ENCODE measurements around the gene MZF1.
A peak's percentile ranks its signal among the peaks of the same experiment; 100 is the strongest.

The MZF1 gene

GRCh38 chr19:58548859-58549663 is 24.1 kb downstream of the MZF1 start (continued):
- TF ChIP-seq, protein P1, sequence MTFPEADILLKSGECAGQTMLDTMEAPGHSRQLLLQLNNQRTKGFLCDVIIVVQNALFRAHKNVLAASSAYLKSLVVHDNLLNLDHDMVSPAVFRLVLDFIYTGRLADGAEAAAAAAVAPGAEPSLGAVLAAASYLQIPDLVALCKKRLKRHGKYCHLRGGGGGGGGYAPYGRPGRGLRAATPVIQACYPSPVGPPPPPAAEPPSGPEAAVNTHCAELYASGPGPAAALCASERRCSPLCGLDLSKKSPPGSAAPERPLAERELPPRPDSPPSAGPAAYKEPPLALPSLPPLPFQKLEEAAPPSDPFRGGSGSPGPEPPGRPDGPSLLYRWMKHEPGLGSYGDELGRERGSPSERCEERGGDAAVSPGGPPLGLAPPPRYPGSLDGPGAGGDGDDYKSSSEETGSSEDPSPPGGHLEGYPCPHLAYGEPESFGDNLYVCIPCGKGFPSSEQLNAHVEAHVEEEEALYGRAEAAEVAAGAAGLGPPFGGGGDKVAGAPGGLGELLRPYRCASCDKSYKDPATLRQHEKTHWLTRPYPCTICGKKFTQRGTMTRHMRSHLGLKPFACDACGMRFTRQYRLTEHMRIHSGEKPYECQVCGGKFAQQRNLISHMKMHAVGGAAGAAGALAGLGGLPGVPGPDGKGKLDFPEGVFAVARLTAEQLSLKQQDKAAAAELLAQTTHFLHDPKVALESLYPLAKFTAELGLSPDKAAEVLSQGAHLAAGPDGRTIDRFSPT (tag by site-specific recombination; IDR thresholded peaks at IDR 0.05) = no peak
- TF ChIP-seq ZNF510 (tag by site-specific recombination; IDR thresholded peaks at IDR 0.05; ENCODE audit: insufficient replicate concordance) (no peak), SP7 (tag by site-specific recombination; IDR thresholded peaks at IDR 0.05) (no peak), ZNF239 (tag by site-specific recombination; IDR thresholded peaks at IDR 0.05) (no peak), ZNF404 (tag by site-specific recombination; IDR thresholded peaks at IDR 0.05) (no peak), ZNF621 (tag by site-specific recombination; IDR thresholded peaks at IDR 0.05) (no peak), ZNF791 (tag by site-specific recombination; IDR thresholded peaks at IDR 0.05) (no peak), ZNF16 (tag by site-specific recombination; IDR thresholded peaks at IDR 0.05; ENCODE audit: low read depth) (no peak), ZNF302 (tag by site-specific recombination; IDR thresholded peaks at IDR 0.05; ENCODE audit: low read depth) (no peak), SCRT1 (tag by site-specific recombination; IDR thresholded peaks at IDR 0.05; ENCODE audit: borderline replicate concordance) (no peak), ZFP41 (tag by site-specific recombination; IDR thresholded peaks at IDR 0.05; ENCODE audit: borderline replicate concordance) (no peak)
- TF ChIP-seq, protein P2, sequence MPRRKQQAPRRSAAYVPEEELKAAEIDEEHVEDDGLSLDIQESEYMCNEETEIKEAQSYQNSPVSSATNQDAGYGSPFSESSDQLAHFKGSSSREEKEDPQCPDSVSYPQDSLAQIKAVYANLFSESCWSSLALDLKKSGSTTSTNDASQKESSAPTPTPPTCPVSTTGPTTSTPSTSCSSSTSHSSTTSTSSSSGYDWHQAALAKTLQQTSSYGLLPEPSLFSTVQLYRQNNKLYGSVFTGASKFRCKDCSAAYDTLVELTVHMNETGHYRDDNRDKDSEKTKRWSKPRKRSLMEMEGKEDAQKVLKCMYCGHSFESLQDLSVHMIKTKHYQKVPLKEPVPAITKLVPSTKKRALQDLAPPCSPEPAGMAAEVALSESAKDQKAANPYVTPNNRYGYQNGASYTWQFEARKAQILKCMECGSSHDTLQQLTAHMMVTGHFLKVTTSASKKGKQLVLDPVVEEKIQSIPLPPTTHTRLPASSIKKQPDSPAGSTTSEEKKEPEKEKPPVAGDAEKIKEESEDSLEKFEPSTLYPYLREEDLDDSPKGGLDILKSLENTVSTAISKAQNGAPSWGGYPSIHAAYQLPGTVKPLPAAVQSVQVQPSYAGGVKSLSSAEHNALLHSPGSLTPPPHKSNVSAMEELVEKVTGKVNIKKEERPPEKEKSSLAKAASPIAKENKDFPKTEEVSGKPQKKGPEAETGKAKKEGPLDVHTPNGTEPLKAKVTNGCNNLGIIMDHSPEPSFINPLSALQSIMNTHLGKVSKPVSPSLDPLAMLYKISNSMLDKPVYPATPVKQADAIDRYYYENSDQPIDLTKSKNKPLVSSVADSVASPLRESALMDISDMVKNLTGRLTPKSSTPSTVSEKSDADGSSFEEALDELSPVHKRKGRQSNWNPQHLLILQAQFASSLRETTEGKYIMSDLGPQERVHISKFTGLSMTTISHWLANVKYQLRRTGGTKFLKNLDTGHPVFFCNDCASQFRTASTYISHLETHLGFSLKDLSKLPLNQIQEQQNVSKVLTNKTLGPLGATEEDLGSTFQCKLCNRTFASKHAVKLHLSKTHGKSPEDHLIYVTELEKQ (tag by site-specific recombination; IDR thresholded peaks at IDR 0.05; ENCODE audit: borderline replicate concordance) = no peak

DNA sequence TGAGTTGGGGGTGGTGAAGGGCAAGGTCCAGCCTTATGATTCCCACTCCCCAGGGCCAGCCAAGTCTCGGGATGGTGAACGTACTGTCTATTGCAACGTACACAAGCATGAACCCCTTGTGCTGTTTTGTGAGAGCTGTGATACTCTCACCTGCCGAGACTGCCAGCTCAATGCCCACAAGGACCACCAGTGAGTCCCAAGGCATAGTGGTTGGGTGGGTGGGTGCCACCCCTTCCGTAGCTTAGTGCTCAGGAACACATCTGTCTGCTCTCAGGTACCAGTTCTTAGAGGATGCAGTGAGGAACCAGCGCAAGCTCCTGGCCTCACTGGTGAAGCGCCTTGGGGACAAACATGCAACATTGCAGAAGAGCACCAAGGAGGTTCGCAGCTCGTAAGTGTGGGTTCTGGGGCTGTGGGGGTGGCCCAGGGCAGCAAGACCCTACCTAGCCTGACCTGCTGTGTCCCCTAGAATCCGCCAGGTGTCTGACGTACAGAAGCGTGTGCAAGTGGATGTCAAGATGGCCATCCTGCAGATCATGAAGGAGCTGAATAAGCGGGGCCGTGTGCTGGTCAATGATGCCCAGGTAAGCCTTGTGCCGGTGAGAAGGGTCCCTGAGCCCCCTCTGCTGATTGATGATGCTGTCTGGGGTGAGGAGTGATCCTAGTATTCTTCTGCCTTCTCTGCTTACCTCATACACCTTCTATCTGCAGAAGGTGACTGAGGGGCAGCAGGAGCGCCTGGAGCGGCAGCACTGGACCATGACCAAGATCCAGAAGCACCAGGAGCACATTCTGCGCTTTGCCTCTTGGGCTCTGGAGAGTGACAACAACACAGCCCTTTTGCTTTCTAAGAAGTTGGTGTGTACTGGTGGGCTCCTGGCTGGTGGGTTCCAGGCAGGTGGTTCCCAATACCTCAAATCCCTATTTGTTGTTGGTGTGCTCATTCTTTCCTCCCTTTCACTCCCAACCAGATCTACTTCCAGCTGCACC is 25.5 kb downstream of the MZF1 start:
- H3K36me3 ChIP-seq (ENCODE audit: control insufficient read depth in 2 of 2, insufficient read depth in 1 of 2, low read length in 2 of 2) = peaks cover 31 to 78% of the 10 kb centered on the region in 2 experiments
- ChIA-PET CTCF (interaction anchor here (1.1 to 1.7 kb wide), 2 partner anchors 25 to 28 kb away, joined by 3 to 9 read pairs; partner anchors contain the start of gene ZBTB45), POLR2A (interaction anchor here (2.4 to 4.4 kb wide), 2 partner anchors 11 to 28 kb away, joined by 7 to 62 read pairs; partner anchors contain the start of genes UBE2M and ZBTB45)
- peak overlapping the region; percentile 7; the same call in 1 of the 2 replicates for H3K4me3 ChIP-seq (ENCODE audit: low read depth, low read length)
- H3K27ac ChIP-seq (ENCODE audit: extremely low read depth, low read depth, low read length) = peak overlapping the region; percentile 42; the same call in 1 of the 2 replicates
- H3K9me3 ChIP-seq (ENCODE audit: control insufficient read depth, insufficient read depth, low read depth, low read length) = no peaks in the 10 kb centered on the region
- H3K4me1 ChIP-seq (ENCODE audit: control insufficient read depth, insufficient read depth, low read length) = peaks cover 13% of the 10 kb centered on the region
- TF ChIP-seq ZNF658 (tag by site-specific recombination; IDR thresholded peaks at IDR 0.05) (no peak), ZNF621 (tag by site-specific recombination; IDR thresholded peaks at IDR 0.05) (no peak), ZNF121 (tag by site-specific recombination; IDR thresholded peaks at IDR 0.05) (peak; percentile 28; the same call in 1 of the 2 replicates), ZNF16 (tag by site-specific recombination; IDR thresholded peaks at IDR 0.05; ENCODE audit: low read depth) (no peak), AEBP2 (tag by site-specific recombination; IDR thresholded peaks at IDR 0.05; ENCODE audit: borderline replicate concordance) (no peak), ZNF341 (tag by site-specific recombination; IDR thresholded peaks at IDR 0.05; ENCODE audit: low read depth) (no peak), KLF16 (tag by site-specific recombination; IDR thresholded peaks at IDR 0.05) (no peak)
